GM10847 (cell line): Measurements from ENCODE around the gene PARVA.

Experiments
- POLR2A ChIP-seq: IDR thresholded peaks from 2 replicates; pipeline ENCODE4 v1.6.1; 2011; ENCODE audit not compliant: insufficient read length; ENCODE audit errors: extremely low read depth

Gene PARVA

DNA sequence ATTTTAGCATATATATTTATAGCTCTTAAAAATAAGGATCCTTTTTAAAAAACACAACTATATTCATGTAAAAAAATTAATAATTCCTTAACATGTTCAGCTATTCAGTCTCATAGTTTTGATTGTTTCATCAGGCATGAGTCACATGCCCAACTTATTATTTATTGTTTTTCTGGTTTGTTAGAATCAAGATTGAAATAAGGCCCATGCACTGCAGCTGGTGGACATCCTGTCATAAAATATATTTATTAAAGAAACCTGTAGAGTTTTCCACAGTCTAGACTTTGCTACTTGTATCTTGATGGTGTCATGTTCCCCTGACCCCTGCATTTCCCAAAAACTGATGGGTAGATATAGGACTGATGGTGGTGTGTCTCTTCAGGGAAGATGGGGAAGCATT is 77.4 kb downstream of the PARVA start:
- no peak for TF ChIP-seq POLR2A

- TF ChIP-seq POLR2A, result no peak
Measured at GRCh38 chr11:12455938-12456337, 78.6 kb downstream of the PARVA start.

- TF ChIP-seq POLR2A, result no peak
Measured at GRCh38 chr11:12456651-12457579, 79.5 kb downstream of the PARVA start.

- TF ChIP-seq POLR2A, result no peak
Measured at GRCh38 chr11:12458042-12458441, 80.7 kb downstream of the PARVA start.

GRCh38 chr11:12459374-12459773 is 82.0 kb downstream of the PARVA start:
- no peak for TF ChIP-seq POLR2A

DNA sequence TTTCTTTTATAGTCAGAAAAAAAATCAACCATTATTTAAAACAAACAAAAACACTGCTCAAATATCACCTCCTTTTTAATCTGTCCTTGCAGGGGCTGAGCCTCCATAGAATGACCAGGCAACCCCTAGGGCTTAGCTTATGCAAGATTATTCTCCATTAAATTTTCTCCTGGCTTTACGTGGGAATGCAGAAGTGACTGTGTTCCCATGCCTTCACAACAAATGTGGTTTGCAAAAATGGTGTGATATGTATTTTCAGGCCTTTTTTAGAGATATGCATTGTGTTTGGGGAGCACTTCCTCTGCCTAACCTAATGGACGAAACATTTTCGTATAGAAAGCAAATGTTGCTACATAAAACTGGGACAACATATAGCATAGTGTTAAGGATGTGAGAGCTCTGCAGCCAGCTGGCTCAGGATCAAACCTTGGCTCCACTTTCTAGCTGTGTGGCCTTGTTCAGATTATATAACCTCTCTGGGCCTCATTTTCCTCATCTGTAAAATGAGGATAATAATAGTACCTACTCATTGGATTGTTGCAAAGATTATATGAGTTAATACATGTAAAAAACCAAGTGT is 82.6 kb downstream of the PARVA start:
- no peak for TF ChIP-seq POLR2A

DNA sequence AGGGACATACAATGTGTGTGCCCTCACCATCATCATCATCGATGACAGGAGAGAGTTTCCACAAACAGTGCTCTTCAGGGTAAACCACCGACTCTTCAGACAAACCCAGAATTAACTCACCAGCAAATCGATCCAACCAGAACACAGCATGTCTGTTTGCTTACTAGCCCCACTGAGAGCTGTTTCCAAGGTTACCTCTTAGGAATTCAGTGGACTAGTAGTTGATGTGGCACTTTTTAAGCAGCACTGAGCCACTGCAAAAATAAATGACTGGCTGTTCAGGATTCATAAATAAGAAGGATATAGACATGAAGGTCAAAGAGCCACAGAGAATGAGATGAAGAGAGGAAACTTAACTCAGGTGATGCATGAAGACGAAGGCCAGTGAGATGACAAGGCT is 83.1 kb downstream of the PARVA start:
- TF ChIP-seq POLR2A, result no peak

- TF ChIP-seq POLR2A, result no peak
Measured at GRCh38 chr11:12461516-12461915, 84.1 kb downstream of the PARVA start.

- no peak for TF ChIP-seq POLR2A
Measured at GRCh38 chr11:12464303-12464702, 86.9 kb downstream of the PARVA start.

DNA sequence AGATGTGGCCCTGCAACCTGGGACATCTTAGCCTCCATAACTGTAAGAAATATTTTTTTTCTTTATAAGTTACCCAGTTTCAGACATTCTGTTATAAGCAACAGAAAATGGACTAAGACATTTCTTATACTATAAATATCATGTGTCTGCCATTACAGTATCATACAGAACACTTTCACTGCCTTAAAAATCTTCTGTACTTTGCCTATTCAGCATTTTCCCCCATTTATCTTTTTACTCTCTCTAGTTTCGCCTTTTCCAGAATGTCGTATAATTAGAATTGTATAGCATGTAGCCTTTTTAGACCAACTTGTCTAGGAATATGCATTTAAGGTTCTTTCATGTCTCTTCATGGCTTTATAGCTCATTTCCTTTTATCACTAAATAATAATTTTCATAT is 88.0 kb downstream of the PARVA start:
- no peak for TF ChIP-seq POLR2A

DNA sequence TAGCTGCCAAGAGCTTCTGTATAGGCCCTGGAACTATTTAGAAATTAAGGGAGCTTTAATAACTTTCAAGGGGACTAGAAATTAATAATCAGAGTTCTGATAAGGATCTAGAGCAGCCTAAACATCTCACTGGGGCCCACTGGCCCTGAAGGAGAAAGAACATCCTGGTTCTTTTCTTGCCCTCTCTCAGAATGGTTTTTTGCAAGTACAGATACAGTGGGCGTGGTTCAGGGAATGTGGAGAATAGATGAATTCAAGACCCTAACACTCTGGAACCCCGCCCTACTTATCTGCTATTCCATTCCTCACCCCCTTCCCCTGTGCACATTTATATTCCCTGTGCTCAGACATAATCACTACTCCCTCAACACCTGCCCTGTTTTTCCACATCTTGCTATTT is 90.2 kb downstream of the PARVA start:
- TF ChIP-seq POLR2A, result no peak

DNA sequence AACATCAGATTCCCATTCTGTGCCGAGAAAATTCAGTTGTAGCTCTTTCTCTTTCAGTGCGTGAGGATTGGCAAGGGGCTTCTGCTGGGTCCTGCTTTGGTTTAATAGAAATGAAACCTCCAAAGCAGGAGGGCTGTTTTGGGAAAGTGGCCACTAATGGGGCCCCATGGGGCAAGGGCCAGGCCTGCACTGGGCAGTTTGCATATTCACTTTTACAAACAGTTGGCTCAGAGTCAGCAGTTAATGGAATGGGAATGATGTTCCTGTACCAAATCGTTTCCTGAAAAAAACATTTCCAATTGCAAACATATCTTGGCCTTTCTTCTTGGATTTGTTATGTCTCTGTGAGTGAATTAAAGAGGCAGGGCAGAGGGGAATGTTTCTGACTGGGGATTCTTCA is 92.1 kb downstream of the PARVA start:
- no peak for TF ChIP-seq POLR2A

GRCh38 chr11:12470236-12470635 is 92.9 kb downstream of the PARVA start:
- no peak for TF ChIP-seq POLR2A

DNA sequence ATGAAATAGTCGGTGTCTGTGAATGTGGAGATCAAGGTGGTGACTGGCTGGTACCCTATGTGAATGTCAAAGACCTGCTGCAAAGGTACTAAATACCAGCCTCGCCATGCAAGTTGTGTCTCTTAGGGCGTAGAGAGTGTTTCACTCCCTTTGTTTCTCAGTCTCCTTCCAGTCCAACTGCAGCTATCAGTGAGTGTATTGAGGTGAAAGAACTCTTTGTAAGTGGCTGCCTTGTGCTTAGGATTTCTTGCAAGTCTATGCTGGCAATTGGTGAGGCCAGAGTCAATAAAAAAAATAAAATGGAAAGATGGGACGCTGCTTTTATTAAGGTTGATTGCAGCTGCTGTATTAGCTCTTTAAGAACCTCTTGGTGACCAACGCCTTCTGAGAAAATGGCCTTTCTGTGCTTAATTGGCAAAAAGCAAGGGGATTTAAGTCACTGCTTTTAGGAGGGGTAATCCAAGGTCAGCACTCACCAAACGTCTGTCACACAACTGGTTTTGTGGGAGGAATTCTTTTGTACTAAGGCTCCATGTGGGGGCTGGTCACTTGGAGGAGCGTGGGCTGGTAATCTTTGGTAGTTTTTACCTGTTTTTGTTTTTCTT is 95.1 kb downstream of the PARVA start:
- no peak for TF ChIP-seq POLR2A

GRCh38 chr11:12473381-12473780 is 96.0 kb downstream of the PARVA start:
- TF ChIP-seq POLR2A, result no peak

DNA sequence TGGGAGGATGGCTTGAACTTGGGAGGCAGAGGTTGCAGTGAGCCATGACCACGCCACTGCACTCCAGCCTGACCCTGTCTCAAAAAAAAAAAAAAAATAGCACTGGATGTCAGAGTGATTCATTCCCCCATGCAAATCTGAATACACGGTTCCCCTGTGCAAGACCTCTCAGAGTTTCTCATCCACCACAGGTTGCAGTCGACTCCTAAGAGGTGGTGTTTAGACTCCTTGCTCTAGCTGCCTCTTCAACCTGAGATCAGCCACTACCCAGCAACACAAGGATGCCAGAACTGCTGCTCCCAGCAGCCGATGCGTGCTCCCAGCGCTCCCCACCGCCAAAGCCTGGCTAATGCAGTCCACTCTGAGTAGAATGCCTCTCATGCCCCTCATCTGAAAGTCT is 97.5 kb downstream of the PARVA start:
- TF ChIP-seq POLR2A, result no peak

DNA sequence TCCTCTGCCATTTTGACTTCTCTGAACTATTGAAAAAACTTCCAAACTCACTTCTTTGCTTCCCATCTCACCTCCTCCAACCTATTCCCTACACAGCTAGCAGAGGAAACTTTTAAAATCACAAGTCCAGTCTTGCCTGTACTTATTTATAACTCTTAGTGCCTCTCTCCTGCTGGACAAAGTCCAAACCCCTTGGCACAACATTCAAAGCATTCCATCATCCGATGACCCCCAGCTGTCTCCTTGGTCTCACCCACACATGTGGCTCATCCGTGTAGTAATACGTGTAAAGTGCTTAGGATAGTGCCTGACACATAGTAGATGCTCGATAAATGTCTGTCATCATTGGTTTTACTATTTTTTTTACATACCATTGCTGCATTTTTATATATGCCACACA is 101.4 kb downstream of the PARVA start:
- TF ChIP-seq POLR2A, result no peak

DNA sequence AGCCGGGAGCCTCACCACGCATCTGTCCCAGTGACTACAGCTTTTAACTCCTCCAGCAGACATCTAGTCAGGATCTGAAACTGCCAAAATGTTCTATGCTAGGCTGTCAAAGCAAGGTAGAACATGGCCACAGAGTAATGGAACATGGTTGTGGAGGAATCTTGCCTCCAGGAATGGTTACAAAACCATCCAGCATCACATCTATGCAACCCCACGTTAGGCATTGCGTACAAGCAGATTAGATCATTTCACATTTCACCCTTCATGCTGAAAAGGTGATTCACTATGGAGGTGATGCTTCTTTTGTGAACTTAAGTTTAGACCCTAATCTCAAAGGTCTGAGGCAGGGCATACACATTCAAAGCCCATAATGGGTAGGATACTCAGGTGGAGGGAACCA is 103.0 kb downstream of the PARVA start:
- TF ChIP-seq POLR2A, result no peak
